H1 (cell line): ENCODE results near the gene CFP. TPM values are rescaled to one million over a fixed set of nuclear protein-coding genes. Genes with fewer than 3 reads are reported as not detected.

Experiments
- CTCF ChIA-PET: fragments of 300-600 bp; sonication (Branson Sonifier 250); formaldehyde crosslinking; loops from one replicate; lab custom pipeline; 2021; ENCODE audit not compliant: partially characterized antibody; lab: Charles Lee
- POLR2A ChIA-PET: fragments of 300-600 bp; sonication (Branson Sonifier 250); formaldehyde crosslinking; loops from one replicate; lab custom pipeline; 2021; ENCODE audit warnings: inconsistent platforms; ENCODE audit not compliant: partially characterized antibody; lab: Charles Lee
- DNase-seq, 2 experiments: peaks; one replicate each; pipeline versions ENCODE4 v3.0.0 to v3.0.0-alpha.2; 2010 to 2022; ENCODE audit warnings: low spot score in 2 of 2, low read depth in 1 of 2, mixed read lengths in 1 of 2
- FAIRE-seq: peaks from 2 replicates; lab custom pipeline; 2011; peaks lifted over from hg19 to GRCh38; lab: Jason Lieb, UNC
- H2AFZ ChIP-seq: 2 replicates; pipeline ENCODE4 v1.8.1; 2012; ENCODE audit warnings: low read length, inconsistent platforms
- H2AK5ac ChIP-seq: 2 replicates; pipeline ENCODE4 v1.6.1; 2013; ENCODE audit warnings: low read depth, low read length
- H2BK120ac ChIP-seq: replicated peaks from 2 replicates; pipeline ENCODE3; 2013; ENCODE audit warnings: low read depth, low read length, inconsistent platforms
- H2BK12ac ChIP-seq: 2 replicates; pipeline ENCODE4 v1.6.1; 2013; ENCODE audit warnings: low read depth, low read length
- H2BK15ac ChIP-seq: 2 replicates; pipeline ENCODE4 v1.6.1; 2013; ENCODE audit warnings: low read length
- H2BK20ac ChIP-seq: 2 replicates; pipeline ENCODE4 v1.6.1; 2013; ENCODE audit warnings: low read length
- H2BK5ac ChIP-seq: 2 replicates; pipeline ENCODE4 v1.6.1; 2013; ENCODE audit warnings: low read depth, low read length
- H3K14ac ChIP-seq: 2 replicates; pipeline ENCODE4 v1.6.1; 2013; ENCODE audit warnings: inconsistent platforms; ENCODE audit not compliant: insufficient read length
- H3K18ac ChIP-seq: 2 replicates; pipeline ENCODE4 v1.6.1; 2013; ENCODE audit warnings: low read length; ENCODE audit errors: extremely low read depth
- H3K23ac ChIP-seq: 2 replicates; pipeline ENCODE4 v1.6.1; 2013; ENCODE audit warnings: inconsistent platforms; ENCODE audit not compliant: insufficient read length
- H3K23me2 ChIP-seq: 2 replicates; pipeline ENCODE4 v1.6.1; 2013; ENCODE audit warnings: low read depth, low read length
- H3K27ac ChIP-seq: 2 replicates; pipeline ENCODE4 v1.6.1; 2011; ENCODE audit warnings: low read depth, low read length, inconsistent platforms
- H3K27me3 ChIP-seq, 4 experiments: replicated peaks in 1 of 4; 1 replicate in 1 of 4; 2 replicates in 3 of 4; pipeline versions ENCODE4 v1.6.1 to v1.8.1; 2011 to 2013; ENCODE audit warnings: low read length in 3 of 4, mild to moderate bottlenecking in 3 of 4, inconsistent platforms in 2 of 4, mixed read lengths in 2 of 4, moderate library complexity in 1 of 4; ENCODE audit not compliant: control insufficient read depth in 3 of 4, insufficient read depth in 3 of 4; ENCODE audit errors: extremely low read depth in 1 of 4
- H3K36me3 ChIP-seq, 4 experiments: 2 replicates each; pipeline versions ENCODE4 v1.6.1 to v1.8.1; 2011 to 2013; ENCODE audit warnings: mild to moderate bottlenecking in 4 of 4, low read length in 3 of 4, moderate library complexity in 2 of 4, control low read depth in 1 of 4, inconsistent platforms in 1 of 4; ENCODE audit not compliant: insufficient read depth in 4 of 4, control insufficient read depth in 2 of 4
- H3K4ac ChIP-seq: replicated peaks from 2 replicates; pipeline ENCODE3; 2013; ENCODE audit warnings: low read length, low read depth, mixed read lengths, inconsistent platforms; ENCODE audit not compliant: insufficient read length
- H3K4me1 ChIP-seq, 4 experiments: replicated peaks in 1 of 4; 1 replicate in 1 of 4; 2 replicates in 3 of 4; pipeline versions ENCODE4 v1.6.1 to v1.8.1; 2011 to 2013; ENCODE audit warnings: low read length in 3 of 4, inconsistent platforms in 2 of 4, mixed read lengths in 1 of 4; ENCODE audit not compliant: insufficient read depth in 4 of 4, control insufficient read depth in 3 of 4
- H3K4me2 ChIP-seq, 2 experiments: 2 replicates each; pipeline versions ENCODE4 v1.6.1 to v1.8.1; 2011 to 2013; ENCODE audit warnings: low read depth in 2 of 2, low read length in 2 of 2, control low read depth in 1 of 2, inconsistent platforms in 1 of 2, mild to moderate bottlenecking in 1 of 2; ENCODE audit not compliant: insufficient read depth in 1 of 2
- H3K4me3 ChIP-seq, 4 experiments: fragments of 200-600, 300-600 bp in 1 of 4; sonication (generic), shearing (Covaris generic), sonication (Bioruptor Twin) in 1 of 4; 2 replicates each; pipeline versions ENCODE4 v1.5.1 to v1.8.1; 2011 to 2016; ENCODE audit warnings: low read length in 4 of 4, low read depth in 3 of 4, control low read depth in 2 of 4, inconsistent platforms in 2 of 4, mild to moderate bottlenecking in 2 of 4, mixed read lengths in 1 of 4, moderate library complexity in 1 of 4; ENCODE audit not compliant: insufficient read depth in 2 of 4; ENCODE audit errors: extremely low read depth in 1 of 4
- H3K56ac ChIP-seq: replicated peaks from 2 replicates; pipeline ENCODE3; 2013; ENCODE audit warnings: low read depth, mild to moderate bottlenecking, mixed read lengths, low read length, inconsistent platforms; ENCODE audit not compliant: insufficient read length
- H3K79me1 ChIP-seq: 2 replicates; pipeline ENCODE4 v1.6.1; 2013; ENCODE audit warnings: low read depth, low read length, control low read depth
- H3K79me2 ChIP-seq, 2 experiments: 2 replicates each; pipeline versions ENCODE4 v1.6.1 to v1.8.1; 2012 to 2013; ENCODE audit warnings: low read length in 2 of 2, mild to moderate bottlenecking in 2 of 2, inconsistent platforms in 1 of 2; ENCODE audit not compliant: insufficient read depth in 2 of 2, control insufficient read depth in 1 of 2
- H3K9ac ChIP-seq, 4 experiments: replicated peaks in 1 of 4; 1 replicate in 1 of 4; 2 replicates in 3 of 4; pipeline versions ENCODE4 v1.6.1 to v1.8.1; 2011 to 2013; ENCODE audit warnings: low read depth in 3 of 4, low read length in 3 of 4, control low read depth in 2 of 4, mild to moderate bottlenecking in 2 of 4, moderate library complexity in 2 of 4, inconsistent platforms in 1 of 4; ENCODE audit errors: extremely low read depth in 1 of 4
- H3K9me3 ChIP-seq, 2 experiments: 2 replicates each; pipeline versions ENCODE4 v1.6.1 to v1.8.1; 2012 to 2013; ENCODE audit warnings: mild to moderate bottlenecking in 2 of 2, moderate library complexity in 2 of 2, control low read depth in 1 of 2, inconsistent platforms in 1 of 2, low read depth in 1 of 2, low read length in 1 of 2, mixed read lengths in 1 of 2; ENCODE audit not compliant: insufficient read depth in 2 of 2
- H4K20me1 ChIP-seq, 2 experiments: replicated peaks in 1 of 2; 2 replicates each; pipeline versions ENCODE3 to v1.8.1; 2011 to 2013; ENCODE audit warnings: inconsistent platforms in 2 of 2, low read length in 2 of 2, mild to moderate bottlenecking in 1 of 2; ENCODE audit not compliant: insufficient read depth in 2 of 2, control insufficient read depth in 1 of 2
- H4K5ac ChIP-seq: 2 replicates; pipeline ENCODE4 v1.6.1; 2013; ENCODE audit warnings: low read length, low read depth, mixed read lengths, inconsistent platforms; ENCODE audit not compliant: insufficient read length
- H4K8ac ChIP-seq: 2 replicates; pipeline ENCODE4 v1.8.0; 2013; ENCODE audit warnings: mild to moderate bottlenecking, moderate library complexity, low read length, inconsistent platforms; ENCODE audit not compliant: insufficient read depth; ENCODE audit errors: extremely low read depth
- H4K91ac ChIP-seq: replicated peaks from 2 replicates; pipeline ENCODE3; 2013; ENCODE audit warnings: low read length, mixed read lengths, inconsistent platforms; ENCODE audit not compliant: insufficient read length
- WGBS, 2 experiments: shearing (Covaris generic) in 1 of 2; methylation state at CpG; one replicate each; pipeline versions ENCODE4 v1.1.6 to v1.1.7; 2013 to 2015; ENCODE audit warnings: low lambda C conversion rate in 2 of 2, mixed read lengths in 2 of 2, inconsistent platforms in 1 of 2, low coverage in 1 of 2, missing lambda C conversion rate in 1 of 2; ENCODE audit not compliant: insufficient replicate concordance in 2 of 2, insufficient coverage in 1 of 2, insufficient read length in 1 of 2; ENCODE audit errors: extremely low coverage in 1 of 2, missing lambda C conversion rate in 1 of 2; 5-methylcytosine and 5-hydroxymethylcytosine counted together
- polyA plus RNA-seq, 7 experiments: library from polyadenylated mRNA; depleted of rRNA in 3 of 7; stranded (reverse) in 5 of 7; unstranded in 2 of 7; fragments of >200 nt in 5 of 7; fragments of 200-250 nt in 2 of 7; gene quantifications; 1 replicate in 5 of 7; 2 replicates in 1 of 7; 4 replicates in 1 of 7; pipeline versions ENCODE4 v1.2.1 to v1.2.3, GENCODE V29; 2011 to 2013; ENCODE audit warnings: missing spikeins in 2 of 7, mixed read lengths in 2 of 7
- total RNA-seq: library from RNA; stranded (reverse); fragmentation: NEBNext Ultra II Directional; extraction: Animal tissue kit (Norgen Biotek cat#: 25700); gene quantifications from 2 replicates; pipeline ENCODE4 v1.2.1, GENCODE V29; 2021

CFP gene
- total and polyA plus RNA-seq, 2 of the 8 experiments (the other 6 are each of a cell fraction or from before 2014, with no cell fraction given) = 0.76 to 2.2 TPM

- ChIA-PET CTCF (interaction anchor here (0.7 kb wide), 1 partner anchor 19 kb away, joined by 3 read pairs; no protein-coding TSS in a partner anchor), POLR2A (no interaction called here)
- Histone ChIP-seq H4K8ac (no peak overlapping the region), H2BK120ac (no peak overlapping the region), H4K5ac (no peak overlapping the region), H3K79me1 (no peaks in the 10 kb centered on the region), H3K4me1 (peaks cover 0 to 2% (median 0%) of the 10 kb centered on the region in 4 experiments; a peak in 2 of 7 replicates), H3K23ac (no peak overlapping the region), H4K91ac (no peak overlapping the region), H3K9ac (no peak overlapping the region), H2BK20ac (no peak overlapping the region), H3K4ac (no peak overlapping the region), H4K20me1 (no peaks in the 10 kb centered on the region), H3K79me2 (no peaks in the 10 kb centered on the region), H3K4me3 (no peak overlapping the region), H2AFZ (no peak overlapping the region), H2BK15ac (no peak overlapping the region), H3K27me3 (no peaks in the 10 kb centered on the region), H2AK5ac (no peak overlapping the region), H3K56ac (no peak overlapping the region), H3K4me2 (no peak overlapping the region), H3K27ac (no peak overlapping the region), H2BK12ac (no peak overlapping the region), H3K14ac (no peak overlapping the region), H2BK5ac (no peak overlapping the region), H3K18ac (no peak overlapping the region), H3K9me3 (no peaks in the 10 kb centered on the region), H3K36me3 (no peaks in the 10 kb centered on the region; a peak in 1 of 8 replicates), H3K23me2 (no peaks in the 10 kb centered on the region; the same call in 1 of the 2 replicates)
- WGBS, 2 experiments = 59% methylated on average over 3 of the region's 4 CpGs; no CpG with 5 or more reads in 1 of the 2 experiments
- no peak for FAIRE-seq
- DNase-seq = no peak
Measured at GRCh38 chrX:47587091-47587891, 42.4 kb downstream of the CFP start.
